Smooth muscle cell (in vitro differentiated cells): Measurements from ENCODE around the gene RGP1. TPM values are rescaled to one million over a fixed set of nuclear protein-coding genes. Genes with fewer than 3 reads are reported as not detected.

Source experiments
- DNase-seq: peaks from one replicate; lab custom pipeline; 2025; ENCODE audit not compliant: unreplicated experiment; lab: John Stamatoyannopoulos, UW
- H2AFZ ChIP-seq: fragments of 200-600 bp; sonication (generic); 2 replicates; pipeline ENCODE4 v1.6.0; 2016; ENCODE audit warnings: antibody characterized with exemption, low read depth, mild to moderate bottlenecking
- H3F3A ChIP-seq: fragments of 200-600 bp; sonication (generic); 2 replicates; pipeline ENCODE4 v1.6.0; 2017; ENCODE audit warnings: antibody characterized with exemption, low read depth
- H3K27ac ChIP-seq: fragments of 200-600 bp; sonication (generic); 2 replicates; pipeline ENCODE4 v1.5.1; 2016; ENCODE audit warnings: low read depth, mild to moderate bottlenecking
- H3K27me3 ChIP-seq: fragments of 200-600 bp; sonication (generic); 2 replicates; pipeline ENCODE4 v1.6.1; 2016; ENCODE audit warnings: low read depth, mild to moderate bottlenecking
- H3K36me3 ChIP-seq: fragments of 200-600 bp; sonication (generic); 2 replicates; pipeline ENCODE4 v1.5.1; 2016; ENCODE audit warnings: low read depth
- H3K4me1 ChIP-seq: fragments of 200-600 bp; sonication (generic); 2 replicates; pipeline ENCODE4 v1.5.1; 2016; ENCODE audit warnings: low read depth
- H3K4me2 ChIP-seq: fragments of 200-600 bp; sonication (generic); 2 replicates; pipeline ENCODE4 v1.6.0; 2016; ENCODE audit warnings: mild to moderate bottlenecking
- H3K4me3 ChIP-seq: fragments of 200-600 bp; sonication (generic); 2 replicates; pipeline ENCODE4 v1.5.1; 2016; ENCODE audit warnings: mild to moderate bottlenecking
- H3K79me2 ChIP-seq: fragments of 200-600 bp; sonication (generic); 2 replicates; pipeline ENCODE4 v1.6.0; 2016; ENCODE audit warnings: low read depth, mild to moderate bottlenecking
- H3K9ac ChIP-seq: fragments of 200-600 bp; sonication (generic); 2 replicates; pipeline ENCODE4 v1.6.0; 2016; ENCODE audit warnings: low read depth
- H3K9me3 ChIP-seq: fragments of 200-600 bp; sonication (generic); replicated peaks from 2 replicates; pipeline ENCODE4 v1.5.1; 2016; ENCODE audit warnings: low read depth
- H4K20me1 ChIP-seq: fragments of 200-600 bp; sonication (generic); 2 replicates; pipeline ENCODE4 v1.6.0; 2016; ENCODE audit warnings: low read depth
- CTCF ChIP-seq: fragments of 200-600 bp; sonication (generic); IDR thresholded peaks from 2 replicates; pipeline ENCODE4 v1.5.1; 2017; ENCODE audit warnings: borderline replicate concordance, mild to moderate bottlenecking, antibody characterized with exemption; ENCODE audit not compliant: insufficient read depth, poor library complexity, severe bottlenecking
- WGBS: methylation state at CpG from one replicate; pipeline ENCODE4 v1.1.7; 2016; ENCODE audit warnings: low lambda C conversion rate; 5-methylcytosine and 5-hydroxymethylcytosine counted together
- polyA plus RNA-seq: library from polyadenylated mRNA; unstranded; fragments of >200 nt; fragmentation: Nextera tagmentation; extraction: Ambion mirVana; gene quantifications from 2 replicates; pipeline ENCODE4 v1.2.1, GENCODE V29; 2016
- total RNA-seq: library from RNA; depleted of rRNA; stranded (reverse); fragments of >200 nt; gene quantifications from 2 replicates; pipeline ENCODE4 v1.2.3, GENCODE V29; 2014

The RGP1 gene
- total and polyA plus RNA-seq, 2 experiments from 2014 or later = 12.8 to 15.3 TPM

GRCh38 chr9:35781066-35781465, 32.0 kb downstream of the RGP1 start:
- Histone ChIP-seq H3K27ac (no peak overlapping the region), H2AFZ (no peak overlapping the region), H3K4me3 (no peak overlapping the region), H3K4me1 (peaks cover under 1% of the 10 kb centered on the region), H3K27me3 (peaks cover 21% of the 10 kb centered on the region), H3K9ac (no peak overlapping the region), H3K9me3 (no peaks in the 10 kb centered on the region), H3K79me2 (no peaks in the 10 kb centered on the region), H4K20me1 (no peaks in the 10 kb centered on the region), H3K4me2 (no peak overlapping the region), H3K36me3 (no peaks in the 10 kb centered on the region), H3F3A (no peaks in the 10 kb centered on the region)
- TF ChIP-seq CTCF = no peak
- no peak for DNase-seq
- WGBS = 80% methylated on average over 1 of the region's 2 CpGs

- Histone ChIP-seq H3K36me3 (no peaks in the 10 kb centered on the region), H3K27me3 (peaks cover 21% of the 10 kb centered on the region), H3K27ac (no peak overlapping the region), H4K20me1 (no peaks in the 10 kb centered on the region), H3F3A (no peaks in the 10 kb centered on the region), H2AFZ (no peak overlapping the region), H3K4me1 (no peaks in the 10 kb centered on the region), H3K9me3 (no peaks in the 10 kb centered on the region), H3K4me2 (no peak overlapping the region), H3K4me3 (no peak overlapping the region), H3K79me2 (no peaks in the 10 kb centered on the region), H3K9ac (no peak overlapping the region)
- TF ChIP-seq CTCF = no peak
- DNase-seq = no peak
Measured at GRCh38 chr9:35783418-35783817, 34.3 kb downstream of the RGP1 start.

GRCh38 chr9:35789541-35789940, 40.5 kb downstream of the RGP1 start:
- Histone ChIP-seq H3K27ac (no peak overlapping the region), H3K4me2 (no peak overlapping the region), H3K9me3 (no peaks in the 10 kb centered on the region), H3K79me2 (no peaks in the 10 kb centered on the region), H3K9ac (no peak overlapping the region), H3K27me3 (no peaks in the 10 kb centered on the region), H3K4me3 (no peak overlapping the region), H3F3A (no peaks in the 10 kb centered on the region), H3K36me3 (no peaks in the 10 kb centered on the region), H4K20me1 (no peaks in the 10 kb centered on the region), H2AFZ (no peak overlapping the region), H3K4me1 (peaks cover 12% of the 10 kb centered on the region)
- no peak for DNase-seq
- 86% methylated on average over 2 of the region's 2 CpGs for WGBS
- TF ChIP-seq CTCF = no peak

- no peak overlapping the region for H3K4me2 ChIP-seq
Measured at GRCh38 chr9:35790025-35790384, 40.9 kb downstream of the RGP1 start.

More at GRCh38 chr9:35790025-35790384, 40.9 kb downstream of the RGP1 start:
- peaks cover 12% of the 10 kb centered on the region for H3K4me1 ChIP-seq
- no peaks in the 10 kb centered on the region for H3K27me3 ChIP-seq
- H3K9ac ChIP-seq = no peak overlapping the region
- DNase-seq = no peak
- no peaks in the 10 kb centered on the region for H3F3A ChIP-seq
- no peak overlapping the region for H3K27ac ChIP-seq
- H2AFZ ChIP-seq = no peak overlapping the region
- no peaks in the 10 kb centered on the region for H3K36me3 ChIP-seq
- no peak overlapping the region for H3K4me3 ChIP-seq
- no peaks in the 10 kb centered on the region for H3K79me2 ChIP-seq
- H3K9me3 ChIP-seq = no peaks in the 10 kb centered on the region
- H4K20me1 ChIP-seq = no peaks in the 10 kb centered on the region
- 42% methylated on average over 4 of the region's 4 CpGs for WGBS
- no peak for TF ChIP-seq CTCF
